Bronchial epithelial cell (primary cell): ENCODE measurements around the gene CLCN4. TPM values are rescaled to one million over a fixed set of nuclear protein-coding genes. Genes with fewer than 3 reads are reported as not detected.

Source experiments
- DNase-seq: peaks from one replicate; pipeline ENCODE4 v3.0.0-alpha.2; 2010; ENCODE audit warnings: low read depth
- FAIRE-seq: peaks from 2 replicates; lab custom pipeline; 2011; peaks lifted over from hg19 to GRCh38; lab: Jason Lieb, UNC
- H3K27me3 ChIP-seq: 2 replicates; pipeline ENCODE4 v1.5.1; 2011; ENCODE audit warnings: low read length; ENCODE audit not compliant: control insufficient read depth, insufficient read depth
- H3K36me3 ChIP-seq: 2 replicates; pipeline ENCODE4 v1.5.1; 2011; ENCODE audit warnings: low read length; ENCODE audit not compliant: control insufficient read depth, insufficient read depth
- H3K4me3 ChIP-seq: 2 replicates; pipeline ENCODE4 v1.5.1; 2011; ENCODE audit warnings: mild to moderate bottlenecking, low read depth, low read length, control low read depth
- CTCF ChIP-seq: IDR thresholded peaks from 2 replicates; pipeline ENCODE4 v1.5.1; 2011; ENCODE audit warnings: mild to moderate bottlenecking, moderate library complexity, low read length, control low read depth, inconsistent platforms; ENCODE audit not compliant: insufficient read depth, severe bottlenecking
- total RNA-seq: library from RNA; depleted of rRNA; stranded (reverse); fragments of >200 nt; gene quantifications from 2 replicates; pipeline ENCODE4 v1.2.1, GENCODE V29; 2014

Gene CLCN4
- total RNA-seq, 1 donor from 2014 or later = 1.3 TPM

- FAIRE-seq = no peak
- DNase-seq = no peak
- no peaks in the 10 kb centered on the region for H3K27me3 ChIP-seq
- H3K4me3 ChIP-seq = no peak overlapping the region
- TF ChIP-seq CTCF = no peak
- peaks cover 3% of the 10 kb centered on the region for H3K36me3 ChIP-seq
These were observed 38.9 kb upstream of the CLCN4 start for GRCh38 chrX:10117864-10118377.

GRCh38 chrX:10118530-10118929 lies 38.2 kb upstream of the CLCN4 start:
- no peak for TF ChIP-seq CTCF
- no peak for DNase-seq
- Histone ChIP-seq H3K36me3 (peaks cover 3% of the 10 kb centered on the region), H3K27me3 (no peaks in the 10 kb centered on the region), H3K4me3 (no peak overlapping the region)
- no peak for FAIRE-seq

GRCh38 chrX:10119399-10119990 lies 37.3 kb upstream of the CLCN4 start:
- peak; percentile 65 for DNase-seq
- FAIRE-seq = no peak
- peak; percentile 74 for TF ChIP-seq CTCF
- H3K4me3 ChIP-seq = no peak overlapping the region
- H3K36me3 ChIP-seq = peaks cover 3% of the 10 kb centered on the region
- no peaks in the 10 kb centered on the region for H3K27me3 ChIP-seq

GRCh38 chrX:10120331-10120730 lies 36.4 kb upstream of the CLCN4 start:
- peaks cover 3% of the 10 kb centered on the region for H3K36me3 ChIP-seq
- FAIRE-seq = no peak
- TF ChIP-seq CTCF = no peak

GRCh38 chrX:10120828-10121227 lies 35.9 kb upstream of the CLCN4 start:
- FAIRE-seq (no peak), DNase-seq (peak; percentile 13)
- Histone ChIP-seq H3K27me3 (no peaks in the 10 kb centered on the region), H3K4me3 (no peak overlapping the region), H3K36me3 (peaks cover 3% of the 10 kb centered on the region)
- no peak for TF ChIP-seq CTCF

More at GRCh38 chrX:10120331-10120730, 36.4 kb upstream of the CLCN4 start:
- H3K27me3 ChIP-seq = no peaks in the 10 kb centered on the region
- no peak for DNase-seq
- no peak overlapping the region for H3K4me3 ChIP-seq

GRCh38 chrX:10121787-10122186 lies 35.0 kb upstream of the CLCN4 start:
- no peaks in the 10 kb centered on the region for H3K27me3 ChIP-seq
- DNase-seq = no peak
- H3K36me3 ChIP-seq = peaks cover 5% of the 10 kb centered on the region
- FAIRE-seq = no peak
- TF ChIP-seq CTCF = no peak
- no peak overlapping the region for H3K4me3 ChIP-seq
